ENCODE results near the gene STAU1. TPM values are rescaled to one million over a fixed set of nuclear protein-coding genes. Genes with fewer than 3 reads are reported as not detected.

The STAU1 gene
- total and polyA plus RNA-seq, 10 of the 15 experiments (the other 5 are each of a cell fraction or from before 2014, with no cell fraction given), result 13.9 to 66.2 (median 45.6) TPM

DNA sequence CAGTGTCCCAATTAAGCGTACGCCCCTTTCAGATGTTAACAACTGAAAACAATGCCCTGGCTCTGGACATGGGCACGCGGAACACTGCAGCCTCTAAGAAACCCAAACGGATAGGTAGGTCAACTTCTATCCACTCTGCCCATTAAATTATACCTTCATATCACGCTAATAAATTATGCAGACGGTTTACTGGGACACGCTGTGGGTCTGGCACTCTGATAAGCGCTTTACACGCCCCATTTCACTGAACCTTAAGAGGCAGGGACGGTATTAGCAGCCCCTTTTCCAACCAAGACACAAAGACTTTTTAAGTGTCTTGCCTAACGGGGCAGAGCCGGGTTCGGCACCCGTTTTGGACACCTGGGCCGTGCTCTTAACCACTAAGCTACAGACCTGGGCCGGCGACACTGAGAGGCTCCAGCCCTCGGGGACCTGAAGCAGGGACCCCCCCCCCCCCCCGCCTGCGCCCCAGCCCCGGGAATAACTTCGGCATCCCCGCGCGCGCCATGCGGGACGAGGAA lies 744 bp downstream of the STAU1 start:
- no TSS peak for BruUV-seq (replicated peaks)
- CTCF ChIA-PET, result interaction anchor here (0.8 to 5.7 kb wide), 4 partner anchors 14 to 55 kb away, joined by 3 to 28 read pairs (median 5); no protein-coding TSS in a partner anchor

More for the DNA sequence above, 744 bp downstream of the STAU1 start:
- Histone ChIP-seq H2AFZ (ENCODE audit: control insufficient read depth, low read depth, low read length) (no peak overlapping the region), H3K4me1 (ENCODE audit: control insufficient read depth, insufficient read depth, low read length) (0 out of 2 replicates have a peak, but pooled peaks cover 3% of the 10 kb centered on the region), H3K9ac (ENCODE audit: control insufficient read depth, insufficient read depth, low read length) (peak overlapping the region; percentile 79), H3K27me3 (replicated peaks in 1 of 2; ENCODE audit: control insufficient read depth in 2 of 2, insufficient read depth in 2 of 2, low read length in 1 of 2) (no peaks in the 10 kb centered on the region), H3K4me3 (peak overlapping the region; percentile 81), H3K9me3 (replicated peaks; ENCODE audit: control insufficient read depth, insufficient read depth, low read length) (no peaks in the 10 kb centered on the region; the same call in 2 of the 3 replicates), H3K36me3 (ENCODE audit: control insufficient read depth in 2 of 2, insufficient read depth in 2 of 2, low read length in 1 of 2) (no peaks in the 10 kb centered on the region), H3K79me2 (ENCODE audit: control insufficient read depth, insufficient read depth, low read length) (peaks cover 55% of the 10 kb centered on the region), H3K4me2 (ENCODE audit: control insufficient read depth, insufficient read depth) (peak overlapping the region; percentile 86), H3K27ac (ENCODE audit: control insufficient read depth, insufficient read depth) (peak overlapping the region; percentile 83), H4K20me1 (ENCODE audit: control insufficient read depth, insufficient read depth) (no peaks in the 10 kb centered on the region; the same call in 1 of the 2 replicates)
- TF ChIP-seq, protein P1, sequence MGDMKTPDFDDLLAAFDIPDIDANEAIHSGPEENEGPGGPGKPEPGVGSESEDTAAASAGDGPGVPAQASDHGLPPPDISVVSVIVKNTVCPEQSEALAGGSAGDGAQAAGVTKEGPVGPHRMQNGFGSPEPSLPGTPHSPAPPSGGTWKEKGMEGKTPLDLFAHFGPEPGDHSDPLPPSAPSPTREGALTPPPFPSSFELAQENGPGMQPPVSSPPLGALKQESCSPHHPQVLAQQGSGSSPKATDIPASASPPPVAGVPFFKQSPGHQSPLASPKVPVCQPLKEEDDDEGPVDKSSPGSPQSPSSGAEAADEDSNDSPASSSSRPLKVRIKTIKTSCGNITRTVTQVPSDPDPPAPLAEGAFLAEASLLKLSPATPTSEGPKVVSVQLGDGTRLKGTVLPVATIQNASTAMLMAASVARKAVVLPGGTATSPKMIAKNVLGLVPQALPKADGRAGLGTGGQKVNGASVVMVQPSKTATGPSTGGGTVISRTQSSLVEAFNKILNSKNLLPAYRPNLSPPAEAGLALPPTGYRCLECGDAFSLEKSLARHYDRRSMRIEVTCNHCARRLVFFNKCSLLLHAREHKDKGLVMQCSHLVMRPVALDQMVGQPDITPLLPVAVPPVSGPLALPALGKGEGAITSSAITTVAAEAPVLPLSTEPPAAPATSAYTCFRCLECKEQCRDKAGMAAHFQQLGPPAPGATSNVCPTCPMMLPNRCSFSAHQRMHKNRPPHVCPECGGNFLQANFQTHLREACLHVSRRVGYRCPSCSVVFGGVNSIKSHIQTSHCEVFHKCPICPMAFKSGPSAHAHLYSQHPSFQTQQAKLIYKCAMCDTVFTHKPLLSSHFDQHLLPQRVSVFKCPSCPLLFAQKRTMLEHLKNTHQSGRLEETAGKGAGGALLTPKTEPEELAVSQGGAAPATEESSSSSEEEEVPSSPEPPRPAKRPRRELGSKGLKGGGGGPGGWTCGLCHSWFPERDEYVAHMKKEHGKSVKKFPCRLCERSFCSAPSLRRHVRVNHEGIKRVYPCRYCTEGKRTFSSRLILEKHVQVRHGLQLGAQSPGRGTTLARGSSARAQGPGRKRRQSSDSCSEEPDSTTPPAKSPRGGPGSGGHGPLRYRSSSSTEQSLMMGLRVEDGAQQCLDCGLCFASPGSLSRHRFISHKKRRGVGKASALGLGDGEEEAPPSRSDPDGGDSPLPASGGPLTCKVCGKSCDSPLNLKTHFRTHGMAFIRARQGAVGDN (IDR thresholded peaks at IDR 0.05), result no peak
- TF ChIP-seq LARP7 (IDR thresholded peaks at IDR 0.05) (0 out of 2 replicates have a peak, but pooled peaks have one; percentile 5), JUND (IDR thresholded peaks at IDR 0.05; ENCODE audit: low read depth, low read length) (no peak)
- ChIA-PET RAD21 (ENCODE audit: unreplicated experiment) (interaction anchor here (1.0 to 10.7 kb wide), 4 partner anchors 20 to 55 kb away, joined by 3 to 197 read pairs (median 5); no protein-coding TSS in a partner anchor), POLR2A (interaction anchor here (1.1 to 14.2 kb wide), 5 partner anchors 13 to 88 kb away, joined by 3 to 214 read pairs (median 3); no protein-coding TSS in a partner anchor), SMC1A (ENCODE audit: uncharacterized antibody, unreplicated experiment) (interaction anchor here (0.6 to 13.5 kb wide), 8 partner anchors 14 to 98 kb away, joined by 3 to 271 read pairs (median 6); no protein-coding TSS in a partner anchor)
- in situ Hi-C loops (cut with MboI), result no loop called here
- under 1% methylated on average over 19 of the region's 29 CpGs for WGBS (ENCODE audit: insufficient coverage, insufficient replicate concordance, low lambda C conversion rate, missing lambda C conversion rate)
- DNase-seq (ENCODE audit: low read depth, low spot score) (no peak), ATAC-seq (peak; percentile 25), FAIRE-seq (no peak)
- intact Hi-C loops (cut with micrococcal nuclease; ENCODE audit: unreplicated experiment), result no loop called here
